Neural cell (in vitro differentiated cells): ENCODE data around the gene TIPARP. TPM values are rescaled to one million over a fixed set of nuclear protein-coding genes. Genes with fewer than 3 reads are reported as not detected.

ENCODE experiments used
- H2AFZ ChIP-seq: fragments of 200-600, 300-800 bp; sonication (generic), shearing (Covaris generic); 2 replicates; pipeline ENCODE4 v1.6.0; 2014; ENCODE audit warnings: low read depth, mild to moderate bottlenecking, antibody characterized with exemption, low read length, moderate library complexity
- H3F3A ChIP-seq: fragments of 200-600 bp; shearing (Covaris generic); 2 replicates; pipeline ENCODE4 v1.6.1; 2016; ENCODE audit warnings: mild to moderate bottlenecking, moderate library complexity, mixed read lengths, antibody characterized with exemption, low read length; ENCODE audit not compliant: insufficient read depth, poor library complexity, severe bottlenecking
- H3K27ac ChIP-seq: fragments of 200-600, 300-800 bp; sonication (generic), shearing (Covaris generic); 2 replicates; pipeline ENCODE4 v1.5.1; 2014; ENCODE audit warnings: mild to moderate bottlenecking, low read length, moderate library complexity
- H3K27me3 ChIP-seq: fragments of 300-800, 200-600 bp; sonication (generic), shearing (Covaris generic); 2 replicates; pipeline ENCODE4 v1.6.0; 2014; ENCODE audit warnings: mild to moderate bottlenecking, low read depth, low read length, moderate library complexity; ENCODE audit not compliant: insufficient read depth
- H3K36me3 ChIP-seq: fragments of 300-800, 200-600 bp; sonication (generic), shearing (Covaris generic); 2 replicates; pipeline ENCODE4 v1.5.1; 2014; ENCODE audit warnings: mild to moderate bottlenecking, antibody characterized with exemption, low read length, moderate library complexity; ENCODE audit not compliant: insufficient read depth
- H3K4me2 ChIP-seq: fragments of 300-800, 200-600 bp; sonication (generic), shearing (Covaris generic); 2 replicates; pipeline ENCODE4 v1.6.0; 2014; ENCODE audit warnings: mild to moderate bottlenecking, low read length
- H3K4me3 ChIP-seq: fragments of 300-800, 200-600 bp; sonication (generic), shearing (Covaris generic); 2 replicates; pipeline ENCODE4 v1.5.1; 2014; ENCODE audit warnings: mild to moderate bottlenecking, low read length, moderate library complexity
- H3K79me2 ChIP-seq: fragments of 200-600 bp; shearing (Covaris generic); replicated peaks from 2 replicates; pipeline ENCODE4 v1.6.0; 2014; ENCODE audit warnings: mild to moderate bottlenecking, low read length, moderate library complexity; ENCODE audit not compliant: insufficient read depth
- H3K9ac ChIP-seq: fragments of 300-800, 200-600 bp; sonication (generic), shearing (Covaris generic); 2 replicates; pipeline ENCODE4 v1.6.1; 2016; ENCODE audit warnings: mild to moderate bottlenecking, low read length, mixed read lengths
- H3K9me2 ChIP-seq: fragments of 200-600 bp; shearing (Covaris generic); 2 replicates; pipeline ENCODE4 v1.6.1; 2016; ENCODE audit warnings: mild to moderate bottlenecking, low read length, mixed read lengths; ENCODE audit not compliant: insufficient read depth
- H3K9me3 ChIP-seq: fragments of 200-600, 300-800 bp; sonication (generic), shearing (Covaris generic); 2 replicates; pipeline ENCODE4 v1.6.1; 2016; ENCODE audit warnings: mild to moderate bottlenecking, mixed run types, low read length, moderate library complexity, mixed read lengths
- H4K20me1 ChIP-seq: fragments of 200-600 bp; shearing (Covaris generic); 2 replicates; pipeline ENCODE4 v1.6.1; 2016; ENCODE audit warnings: mild to moderate bottlenecking, mixed run types; ENCODE audit not compliant: insufficient read depth
- EP300 ChIP-seq: fragments of 450-650 bp; conservative IDR thresholded peaks from 2 replicates; pipeline ENCODE4 v1.6.1; 2014; ENCODE audit warnings: antibody characterized with exemption, mild to moderate bottlenecking, moderate library complexity; ENCODE audit not compliant: poor library complexity, severe bottlenecking
- EZH2 ChIP-seq: fragments of 200-600, 300-800 bp; shearing (Covaris generic), sonication (generic); IDR thresholded peaks from 2 replicates; pipeline ENCODE4 v1.6.1; 2014; ENCODE audit warnings: antibody characterized with exemption, low read length, borderline replicate concordance, mild to moderate bottlenecking; ENCODE audit not compliant: insufficient read depth, poor library complexity, severe bottlenecking
- MXI1 ChIP-seq: fragments of 450-650 bp; conservative IDR thresholded peaks from 2 replicates; pipeline ENCODE4 v1.6.1; 2014; ENCODE audit warnings: antibody characterized with exemption, mild to moderate bottlenecking; ENCODE audit not compliant: poor library complexity, severe bottlenecking
- POLR2AphosphoS5 ChIP-seq: IDR thresholded peaks from 2 replicates; pipeline ENCODE4 v1.6.1; 2012
- RAD21 ChIP-seq: fragments of 450-650 bp; conservative IDR thresholded peaks from 2 replicates; pipeline ENCODE4 v1.6.1; 2014; ENCODE audit warnings: antibody characterized with exemption, mild to moderate bottlenecking, moderate library complexity
- SMC3 ChIP-seq: fragments of 450-650 bp; conservative IDR thresholded peaks from 2 replicates; pipeline ENCODE4 v1.6.1; 2014; ENCODE audit warnings: antibody characterized with exemption, mild to moderate bottlenecking, moderate library complexity; ENCODE audit not compliant: poor library complexity
- TAF1 ChIP-seq: IDR thresholded peaks from 2 replicates; pipeline ENCODE4 v1.6.1; 2012; ENCODE audit warnings: low read depth
- polyA plus RNA-seq: library from polyadenylated mRNA; depleted of rRNA; stranded (reverse); fragments of >200 nt; gene quantifications from 2 replicates; pipeline ENCODE4 v1.2.3, GENCODE V29; 2014
- TF ChIP-seq, protein P1 (sequence below): fragments of 450-650 bp; IDR thresholded peaks from 2 replicates; pipeline ENCODE4 v1.5.1; 2014; ENCODE audit warnings: antibody characterized with exemption, mild to moderate bottlenecking, moderate library complexity; ENCODE audit not compliant: poor library complexity, severe bottlenecking
- TF ChIP-seq, protein P2 (sequence below): IDR thresholded peaks from 2 replicates; pipeline ENCODE4 v1.6.1; 2012; ENCODE audit warnings: borderline replicate concordance

Gene TIPARP
- polyA plus RNA-seq, 1 donor from 2014 or later: 5.4 TPM

DNA sequence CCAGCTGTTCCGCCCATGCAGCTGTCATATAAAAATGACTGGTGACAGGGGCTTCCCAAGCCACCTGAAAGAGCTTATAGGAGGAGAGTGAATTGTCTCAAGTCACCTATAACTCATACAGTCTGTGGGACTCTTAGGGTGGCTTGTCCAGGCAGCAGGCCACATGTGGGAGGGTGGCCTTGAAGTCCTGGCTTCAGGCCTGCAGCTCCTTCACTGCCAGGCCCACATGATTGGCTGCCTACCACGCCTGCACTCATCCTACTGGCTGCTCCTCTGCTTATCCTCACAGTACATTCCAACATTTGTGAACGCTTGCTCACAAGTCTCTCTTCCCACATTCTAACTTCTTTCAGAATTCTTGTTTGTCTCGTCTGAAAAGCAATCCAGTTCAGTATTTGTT lies 41.1 kb upstream of the TIPARP start:
- Histone ChIP-seq H3K27ac (no peak overlapping the region), H3K4me3 (no peak overlapping the region), H3K9me3 (no peaks in the 10 kb centered on the region), H2AFZ (no peak overlapping the region), H3K9ac (no peak overlapping the region), H3K9me2 (no peaks in the 10 kb centered on the region), H3F3A (no peaks in the 10 kb centered on the region), H3K27me3 (no peaks in the 10 kb centered on the region), H4K20me1 (no peaks in the 10 kb centered on the region), H3K4me2 (no peak overlapping the region), H3K79me2 (no peaks in the 10 kb centered on the region), H3K36me3 (no peaks in the 10 kb centered on the region)
- TF ChIP-seq, protein P1, sequence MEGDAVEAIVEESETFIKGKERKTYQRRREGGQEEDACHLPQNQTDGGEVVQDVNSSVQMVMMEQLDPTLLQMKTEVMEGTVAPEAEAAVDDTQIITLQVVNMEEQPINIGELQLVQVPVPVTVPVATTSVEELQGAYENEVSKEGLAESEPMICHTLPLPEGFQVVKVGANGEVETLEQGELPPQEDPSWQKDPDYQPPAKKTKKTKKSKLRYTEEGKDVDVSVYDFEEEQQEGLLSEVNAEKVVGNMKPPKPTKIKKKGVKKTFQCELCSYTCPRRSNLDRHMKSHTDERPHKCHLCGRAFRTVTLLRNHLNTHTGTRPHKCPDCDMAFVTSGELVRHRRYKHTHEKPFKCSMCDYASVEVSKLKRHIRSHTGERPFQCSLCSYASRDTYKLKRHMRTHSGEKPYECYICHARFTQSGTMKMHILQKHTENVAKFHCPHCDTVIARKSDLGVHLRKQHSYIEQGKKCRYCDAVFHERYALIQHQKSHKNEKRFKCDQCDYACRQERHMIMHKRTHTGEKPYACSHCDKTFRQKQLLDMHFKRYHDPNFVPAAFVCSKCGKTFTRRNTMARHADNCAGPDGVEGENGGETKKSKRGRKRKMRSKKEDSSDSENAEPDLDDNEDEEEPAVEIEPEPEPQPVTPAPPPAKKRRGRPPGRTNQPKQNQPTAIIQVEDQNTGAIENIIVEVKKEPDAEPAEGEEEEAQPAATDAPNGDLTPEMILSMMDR: no peak
- no peak for TF ChIP-seq TAF1
- no peak for TF ChIP-seq EZH2
- TF ChIP-seq SMC3: no peak
- TF ChIP-seq, protein P2, sequence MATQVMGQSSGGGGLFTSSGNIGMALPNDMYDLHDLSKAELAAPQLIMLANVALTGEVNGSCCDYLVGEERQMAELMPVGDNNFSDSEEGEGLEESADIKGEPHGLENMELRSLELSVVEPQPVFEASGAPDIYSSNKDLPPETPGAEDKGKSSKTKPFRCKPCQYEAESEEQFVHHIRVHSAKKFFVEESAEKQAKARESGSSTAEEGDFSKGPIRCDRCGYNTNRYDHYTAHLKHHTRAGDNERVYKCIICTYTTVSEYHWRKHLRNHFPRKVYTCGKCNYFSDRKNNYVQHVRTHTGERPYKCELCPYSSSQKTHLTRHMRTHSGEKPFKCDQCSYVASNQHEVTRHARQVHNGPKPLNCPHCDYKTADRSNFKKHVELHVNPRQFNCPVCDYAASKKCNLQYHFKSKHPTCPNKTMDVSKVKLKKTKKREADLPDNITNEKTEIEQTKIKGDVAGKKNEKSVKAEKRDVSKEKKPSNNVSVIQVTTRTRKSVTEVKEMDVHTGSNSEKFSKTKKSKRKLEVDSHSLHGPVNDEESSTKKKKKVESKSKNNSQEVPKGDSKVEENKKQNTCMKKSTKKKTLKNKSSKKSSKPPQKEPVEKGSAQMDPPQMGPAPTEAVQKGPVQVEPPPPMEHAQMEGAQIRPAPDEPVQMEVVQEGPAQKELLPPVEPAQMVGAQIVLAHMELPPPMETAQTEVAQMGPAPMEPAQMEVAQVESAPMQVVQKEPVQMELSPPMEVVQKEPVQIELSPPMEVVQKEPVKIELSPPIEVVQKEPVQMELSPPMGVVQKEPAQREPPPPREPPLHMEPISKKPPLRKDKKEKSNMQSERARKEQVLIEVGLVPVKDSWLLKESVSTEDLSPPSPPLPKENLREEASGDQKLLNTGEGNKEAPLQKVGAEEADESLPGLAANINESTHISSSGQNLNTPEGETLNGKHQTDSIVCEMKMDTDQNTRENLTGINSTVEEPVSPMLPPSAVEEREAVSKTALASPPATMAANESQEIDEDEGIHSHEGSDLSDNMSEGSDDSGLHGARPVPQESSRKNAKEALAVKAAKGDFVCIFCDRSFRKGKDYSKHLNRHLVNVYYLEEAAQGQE: no peak
- TF ChIP-seq EP300: no peak

DNA sequence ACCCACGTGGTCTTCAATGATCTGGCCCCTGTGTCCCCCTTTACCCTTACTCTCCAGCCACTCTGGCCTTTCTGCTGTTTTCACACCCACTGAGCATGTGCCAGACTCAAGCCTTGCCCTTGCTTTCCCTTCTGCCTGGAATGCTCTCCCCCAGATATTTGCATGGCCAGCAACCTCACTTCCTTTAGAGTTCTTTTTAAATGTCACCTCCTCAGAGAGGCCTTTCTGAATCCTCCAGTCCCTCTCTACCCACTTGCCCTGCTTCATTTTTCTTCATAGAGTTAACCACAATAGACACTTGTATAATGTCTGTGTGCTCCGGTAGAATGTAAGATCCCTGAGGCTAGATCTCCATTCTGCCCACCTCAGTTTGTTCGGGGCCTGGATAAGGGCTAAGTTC lies 39.4 kb upstream of the TIPARP start:
- TF ChIP-seq, protein P2: no peak
- TF ChIP-seq EP300 (no peak), TAF1 (no peak), SMC3 (no peak), MXI1 (no peak), POLR2AphosphoS5 (no peak), RAD21 (no peak), EZH2 (no peak)
- TF ChIP-seq, protein P1: no peak

More for the DNA sequence above, 39.4 kb upstream of the TIPARP start:
- no peaks in the 10 kb centered on the region for H3K36me3 ChIP-seq
- no peaks in the 10 kb centered on the region for H3K9me2 ChIP-seq
- no peak overlapping the region for H3K4me3 ChIP-seq
- no peak overlapping the region for H3K4me2 ChIP-seq
- no peaks in the 10 kb centered on the region for H3K9me3 ChIP-seq
- H3K9ac ChIP-seq: no peak overlapping the region
- H3K79me2 ChIP-seq: no peaks in the 10 kb centered on the region
- H2AFZ ChIP-seq: no peak overlapping the region
- no peak overlapping the region for H3K27ac ChIP-seq
- no peaks in the 10 kb centered on the region for H4K20me1 ChIP-seq
- H3F3A ChIP-seq: no peaks in the 10 kb centered on the region
- no peaks in the 10 kb centered on the region for H3K27me3 ChIP-seq
